ENCODE measurements around the gene MICALL1.

MICALL1 gene

GRCh38 chr22:37930270-37930951 is 24.3 kb downstream of the MICALL1 start:
- TF ChIP-seq GATA3 (IDR thresholded peaks at IDR 0.05; ENCODE audit: low read depth, low read length), result no peak
- no peak for TF ChIP-seq GATA2 (IDR thresholded peaks at IDR 0.05; ENCODE audit: low read depth, low read length)

- TF ChIP-seq GATA3 (IDR thresholded peaks at IDR 0.05; ENCODE audit: low read depth, low read length) (no peak), GATA2 (IDR thresholded peaks at IDR 0.05; ENCODE audit: low read depth, low read length) (no peak)
Observed at GRCh38 chr22:37930952-37931440, 24.9 kb downstream of the MICALL1 start.

- TF ChIP-seq GATA2 (IDR thresholded peaks at IDR 0.05; ENCODE audit: low read depth, low read length) (no peak), GATA3 (IDR thresholded peaks at IDR 0.05; ENCODE audit: low read depth, low read length) (no peak)
Observed at GRCh38 chr22:37931893-37932389, 25.8 kb downstream of the MICALL1 start.

- TF ChIP-seq GATA2 (IDR thresholded peaks at IDR 0.05; ENCODE audit: low read depth, low read length) (no peak), GATA3 (IDR thresholded peaks at IDR 0.05; ENCODE audit: low read depth, low read length) (no peak)
Observed at GRCh38 chr22:37932401-37932800, 26.3 kb downstream of the MICALL1 start.

GRCh38 chr22:37932821-37933578 is 26.9 kb downstream of the MICALL1 start:
- no peak for TF ChIP-seq GATA2 (IDR thresholded peaks at IDR 0.05; ENCODE audit: low read depth, low read length)
- no peak for TF ChIP-seq GATA3 (IDR thresholded peaks at IDR 0.05; ENCODE audit: low read depth, low read length)

- TF ChIP-seq GATA2 (IDR thresholded peaks at IDR 0.05; ENCODE audit: low read depth, low read length) (no peak), GATA3 (IDR thresholded peaks at IDR 0.05; ENCODE audit: low read depth, low read length) (no peak)
Observed at GRCh38 chr22:37933711-37934376, 27.7 kb downstream of the MICALL1 start.

- TF ChIP-seq GATA2 (IDR thresholded peaks at IDR 0.05; ENCODE audit: low read depth, low read length) (no peak), GATA3 (IDR thresholded peaks at IDR 0.05; ENCODE audit: low read depth, low read length) (no peak)
Observed at GRCh38 chr22:37940698-37941376, 34.7 kb downstream of the MICALL1 start.

- no peak for TF ChIP-seq GATA2 (IDR thresholded peaks at IDR 0.05; ENCODE audit: low read depth, low read length)
- TF ChIP-seq GATA3 (IDR thresholded peaks at IDR 0.05; ENCODE audit: low read depth, low read length), result no peak
Observed at GRCh38 chr22:37942133-37942532, 36.0 kb downstream of the MICALL1 start.

- TF ChIP-seq GATA2 (IDR thresholded peaks at IDR 0.05; ENCODE audit: low read depth, low read length), result no peak
- no peak for TF ChIP-seq GATA3 (IDR thresholded peaks at IDR 0.05; ENCODE audit: low read depth, low read length)
Observed at GRCh38 chr22:37943136-37943824, 37.2 kb downstream of the MICALL1 start.

- no peak for TF ChIP-seq GATA2 (IDR thresholded peaks at IDR 0.05; ENCODE audit: low read depth, low read length)
- no peak for TF ChIP-seq GATA3 (IDR thresholded peaks at IDR 0.05; ENCODE audit: low read depth, low read length)
Observed at GRCh38 chr22:37943825-37944198, 37.7 kb downstream of the MICALL1 start.

- TF ChIP-seq GATA2 (IDR thresholded peaks at IDR 0.05; ENCODE audit: low read depth, low read length), result no peak
- no peak for TF ChIP-seq GATA3 (IDR thresholded peaks at IDR 0.05; ENCODE audit: low read depth, low read length)
Observed at GRCh38 chr22:37951305-37951704, 45.2 kb downstream of the MICALL1 start.

GRCh38 chr22:37953062-37953436 is 47.0 kb downstream of the MICALL1 start:
- TF ChIP-seq GATA2 (IDR thresholded peaks at IDR 0.05; ENCODE audit: low read depth, low read length) (no peak), GATA3 (IDR thresholded peaks at IDR 0.05; ENCODE audit: low read depth, low read length) (no peak)

GRCh38 chr22:37953437-37954179 is 47.5 kb downstream of the MICALL1 start, which contains the start of the genes C22orf23 and POLR2F:
TSS of gene C22orf23 (minus strand) at chr22:37953601. CDS start at chr22:37953149, 452 bp downstream.
TSS of gene POLR2F (plus strand) at chr22:37953699. CDS start at chr22:37953788, 89 bp downstream.
- TF ChIP-seq GATA2 (IDR thresholded peaks at IDR 0.05; ENCODE audit: low read depth, low read length) (no peak), GATA3 (IDR thresholded peaks at IDR 0.05; ENCODE audit: low read depth, low read length) (no peak)

All from SH-SY5Y (cell line).